ENCODE data around the gene VAT1L.

The VAT1L gene

GRCh38 chr16:77899416-77899815 is 111.1 kb downstream of the VAT1L start:
- no peaks in the 10 kb centered on the region for H3K36me3 ChIP-seq (ENCODE audit: control insufficient read depth, low read length)
- no peaks in the 10 kb centered on the region for H3K27me3 ChIP-seq (ENCODE audit: control insufficient read depth, low read length)
- no peak overlapping the region for H3K4me2 ChIP-seq (ENCODE audit: low read length)
- H3K9me3 ChIP-seq (ENCODE audit: control insufficient read depth, insufficient read depth, low read length), result no peaks in the 10 kb centered on the region
- no peak overlapping the region for H3K27ac ChIP-seq (ENCODE audit: low read depth, low read length)
- H3K9me2 ChIP-seq (replicated peaks; ENCODE audit: control insufficient read depth, low read length), result no peaks in the 10 kb centered on the region
- H3K79me2 ChIP-seq (ENCODE audit: control insufficient read depth, low read length), result no peaks in the 10 kb centered on the region
- no peaks in the 10 kb centered on the region for H4K20me1 ChIP-seq (ENCODE audit: control insufficient read depth, insufficient read depth, low read depth, low read length)
- TF ChIP-seq CTCF (IDR thresholded peaks at IDR 0.05; ENCODE audit: low read depth, low read length, poor library complexity, severe bottlenecking), result no peak
- no peaks in the 10 kb centered on the region for H3F3A ChIP-seq (ENCODE audit: control insufficient read depth, insufficient read depth)
- H3K4me3 ChIP-seq (ENCODE audit: low read length), result no peak overlapping the region
- H3K4me1 ChIP-seq (ENCODE audit: control insufficient read depth, low read length), result no peaks in the 10 kb centered on the region

- Histone ChIP-seq H3K9me3 (ENCODE audit: control insufficient read depth, insufficient read depth, low read length) (no peaks in the 10 kb centered on the region), H3K9me2 (replicated peaks; ENCODE audit: control insufficient read depth, low read length) (no peaks in the 10 kb centered on the region), H3K79me2 (ENCODE audit: control insufficient read depth, low read length) (no peaks in the 10 kb centered on the region), H3F3A (ENCODE audit: control insufficient read depth, insufficient read depth) (no peaks in the 10 kb centered on the region), H3K27me3 (ENCODE audit: control insufficient read depth, low read length) (no peaks in the 10 kb centered on the region; the same call in 1 of the 2 replicates), H3K36me3 (ENCODE audit: control insufficient read depth, low read length) (no peaks in the 10 kb centered on the region), H3K27ac (ENCODE audit: low read depth, low read length) (no peak overlapping the region), H4K20me1 (ENCODE audit: control insufficient read depth, insufficient read depth, low read depth, low read length) (no peaks in the 10 kb centered on the region), H3K4me3 (ENCODE audit: low read length) (no peak overlapping the region), H3K4me1 (ENCODE audit: control insufficient read depth, low read length) (no peaks in the 10 kb centered on the region), H3K4me2 (ENCODE audit: low read length) (no peak overlapping the region)
- no peak for TF ChIP-seq CTCF (IDR thresholded peaks at IDR 0.05; ENCODE audit: low read depth, low read length, poor library complexity, severe bottlenecking)
- no peak for TF ChIP-seq EZH2phosphoT487 (IDR thresholded peaks at IDR 0.05; ENCODE audit: borderline replicate concordance, low read length)
These were observed 117.1 kb downstream of the VAT1L start for GRCh38 chr16:77905374-77905920.

GRCh38 chr16:77910021-77910420 is 121.7 kb downstream of the VAT1L start:
- H4K20me1 ChIP-seq (ENCODE audit: control insufficient read depth, insufficient read depth, low read depth, low read length), result no peaks in the 10 kb centered on the region
- no peaks in the 10 kb centered on the region for H3K36me3 ChIP-seq (ENCODE audit: control insufficient read depth, low read length)
- no peaks in the 10 kb centered on the region; the same call in 1 of the 2 replicates for H3K27me3 ChIP-seq (ENCODE audit: control insufficient read depth, low read length)
- H3K79me2 ChIP-seq (ENCODE audit: control insufficient read depth, low read length), result no peaks in the 10 kb centered on the region
- H3F3A ChIP-seq (ENCODE audit: control insufficient read depth, insufficient read depth), result no peaks in the 10 kb centered on the region
- TF ChIP-seq CTCF (IDR thresholded peaks at IDR 0.05; ENCODE audit: low read depth, low read length, poor library complexity, severe bottlenecking) (no peak), EZH2phosphoT487 (IDR thresholded peaks at IDR 0.05; ENCODE audit: borderline replicate concordance, low read length) (no peak)
- H3K4me1 ChIP-seq (ENCODE audit: control insufficient read depth, low read length), result no peaks in the 10 kb centered on the region
- H3K9me2 ChIP-seq (replicated peaks; ENCODE audit: control insufficient read depth, low read length), result no peaks in the 10 kb centered on the region
- no peak overlapping the region for H3K4me3 ChIP-seq (ENCODE audit: low read length)
- no peak overlapping the region for H3K4me2 ChIP-seq (ENCODE audit: low read length)
- H3K9me3 ChIP-seq (ENCODE audit: control insufficient read depth, insufficient read depth, low read length), result no peaks in the 10 kb centered on the region
- no peak overlapping the region for H3K27ac ChIP-seq (ENCODE audit: low read depth, low read length)
